Stimulated activated effector memory CD8-positive, alpha-beta T cell treated with anti-CD3 and anti-CD28 coated beads, Interleukin-12 subunit alpha, Interleukin-12 subunit beta, amount 100 ng/mL, for 72 hours (primary cell): ENCODE data around the gene TMEM267.

Experiments used
- ATAC-seq: fragments of 150-1000 bp; cut with Tn5 transposase; 2 replicates; pipeline ENCODE4 v1.10.0; 2021
- DNase-seq, 2 donors: peaks; one replicate each; pipeline ENCODE4 v3.0.0; 2021 to 2022; ENCODE audit warnings: low spot score in 2 of 2
- H3K27ac Mint-ChIP-seq: one replicate; pipeline ENCODE4 v1.8.0; 2022; ENCODE audit warnings: mild to moderate bottlenecking, mixed read lengths
- H3K36me3 Mint-ChIP-seq: one replicate; pipeline ENCODE4 v1.8.0; 2022; ENCODE audit warnings: mild to moderate bottlenecking, mixed read lengths
- H3K4me1 Mint-ChIP-seq: one replicate; pipeline ENCODE4 v1.8.0; 2022; ENCODE audit warnings: mixed read lengths
- H3K4me3 Mint-ChIP-seq: one replicate; pipeline ENCODE4 v1.8.0; 2022; ENCODE audit warnings: mild to moderate bottlenecking, mixed read lengths
- H3K9me3 Mint-ChIP-seq: one replicate; pipeline ENCODE4 v1.8.0; 2022; ENCODE audit warnings: mixed read lengths

The TMEM267 gene

DNA sequence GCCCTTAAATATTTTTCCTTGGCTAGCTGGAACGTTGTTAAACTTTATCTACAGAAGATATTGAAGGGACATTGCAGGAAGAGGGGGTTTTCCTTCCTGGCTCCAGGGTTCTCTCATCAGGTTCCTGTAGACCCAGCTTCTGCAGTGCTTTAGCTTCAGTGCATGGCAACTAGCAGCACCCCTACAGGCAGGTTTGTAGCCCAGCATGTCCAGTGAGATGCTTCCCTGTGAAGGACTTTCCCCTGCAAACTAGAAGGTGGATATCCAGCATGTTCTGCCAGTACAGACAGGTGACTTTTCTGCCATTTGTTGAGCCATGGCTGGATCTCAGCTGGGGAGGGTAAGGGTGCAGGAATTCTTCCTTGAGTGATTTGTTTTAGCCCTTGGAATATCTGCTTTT is 81.8 kb downstream of the TMEM267 start:
- H3K36me3 Mint-ChIP-seq, result no peaks in the 10 kb centered on the region
- peaks cover 9% of the 10 kb centered on the region for H3K9me3 Mint-ChIP-seq
- no peak overlapping the region for H3K4me3 Mint-ChIP-seq
- ATAC-seq (no peak), DNase-seq (peak in 1 of 2 donors; percentile 15)
- H3K4me1 Mint-ChIP-seq, result peaks cover 8% of the 10 kb centered on the region
- no peak overlapping the region for H3K27ac Mint-ChIP-seq

DNA sequence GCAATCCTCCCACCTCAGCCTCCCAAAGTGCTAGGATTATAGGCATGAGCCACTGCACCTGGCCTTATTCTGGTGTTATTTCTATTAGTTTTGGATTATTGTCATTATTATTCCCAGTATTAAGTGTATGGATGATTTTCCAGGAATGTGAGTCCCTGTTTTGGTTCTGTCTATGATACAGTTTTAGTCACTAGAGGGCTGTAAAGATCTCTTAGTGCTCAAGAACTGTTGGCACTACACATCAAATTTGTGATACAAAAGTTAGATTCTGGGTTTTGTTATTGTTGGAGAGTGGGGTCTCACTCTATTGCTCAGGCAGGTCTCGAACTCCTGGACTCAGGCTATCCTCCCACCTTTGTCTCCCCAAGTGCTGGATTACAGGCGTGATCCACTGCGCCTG is 83.6 kb downstream of the TMEM267 start:
- ATAC-seq (no peak), DNase-seq (no peak)
- peaks cover 13% of the 10 kb centered on the region for H3K4me1 Mint-ChIP-seq
- H3K9me3 Mint-ChIP-seq, result peaks cover 3% of the 10 kb centered on the region
- H3K4me3 Mint-ChIP-seq, result no peak overlapping the region
- H3K36me3 Mint-ChIP-seq, result no peaks in the 10 kb centered on the region
- no peak overlapping the region for H3K27ac Mint-ChIP-seq

DNA sequence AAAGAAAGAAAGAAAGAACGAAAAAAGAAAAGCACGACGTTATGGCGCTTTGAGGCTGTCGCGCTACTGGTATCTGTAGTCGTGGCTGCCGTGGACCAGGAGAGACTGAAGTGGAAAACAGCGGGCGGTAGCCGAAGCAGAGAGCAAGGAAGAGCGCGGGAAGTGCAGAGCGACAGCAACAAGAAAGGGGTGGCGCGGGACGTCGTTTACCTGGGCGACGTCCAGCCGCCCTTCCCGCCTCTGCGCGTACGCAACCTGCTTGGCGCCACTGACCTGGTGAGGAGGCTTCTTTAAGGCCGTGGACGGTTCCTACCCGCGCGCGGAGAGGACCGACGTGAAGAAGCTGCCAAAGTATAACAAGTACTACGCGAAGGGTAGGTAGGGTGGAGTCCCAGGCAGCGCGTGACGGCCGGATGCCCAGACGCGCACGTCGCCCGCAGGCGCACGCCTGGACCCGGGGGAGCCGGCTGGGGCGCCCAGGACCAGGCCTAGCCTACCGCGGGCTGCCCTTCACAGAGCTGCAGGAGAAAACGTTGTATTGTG is 86.8 kb downstream of the TMEM267 start:
- DNase-seq (peak; percentile 45 to 77), ATAC-seq (peak; percentile 99)
- Mint-ChIP-seq H3K9me3 (no peaks in the 10 kb centered on the region), H3K36me3 (no peaks in the 10 kb centered on the region), H3K4me1 (peaks cover 13% of the 10 kb centered on the region), H3K27ac (peak overlapping the region; percentile 93), H3K4me3 (peak overlapping the region; percentile 94)
